GM21619 (cell line): ENCODE data around the gene SLC26A8.

Experiments
- ATAC-seq: cut with Tn5 transposase; IDR thresholded peaks from one replicate; pipeline ENCODE4 v1.9.1; 2021; ENCODE audit not compliant: unreplicated experiment

The SLC26A8 gene, protein sequence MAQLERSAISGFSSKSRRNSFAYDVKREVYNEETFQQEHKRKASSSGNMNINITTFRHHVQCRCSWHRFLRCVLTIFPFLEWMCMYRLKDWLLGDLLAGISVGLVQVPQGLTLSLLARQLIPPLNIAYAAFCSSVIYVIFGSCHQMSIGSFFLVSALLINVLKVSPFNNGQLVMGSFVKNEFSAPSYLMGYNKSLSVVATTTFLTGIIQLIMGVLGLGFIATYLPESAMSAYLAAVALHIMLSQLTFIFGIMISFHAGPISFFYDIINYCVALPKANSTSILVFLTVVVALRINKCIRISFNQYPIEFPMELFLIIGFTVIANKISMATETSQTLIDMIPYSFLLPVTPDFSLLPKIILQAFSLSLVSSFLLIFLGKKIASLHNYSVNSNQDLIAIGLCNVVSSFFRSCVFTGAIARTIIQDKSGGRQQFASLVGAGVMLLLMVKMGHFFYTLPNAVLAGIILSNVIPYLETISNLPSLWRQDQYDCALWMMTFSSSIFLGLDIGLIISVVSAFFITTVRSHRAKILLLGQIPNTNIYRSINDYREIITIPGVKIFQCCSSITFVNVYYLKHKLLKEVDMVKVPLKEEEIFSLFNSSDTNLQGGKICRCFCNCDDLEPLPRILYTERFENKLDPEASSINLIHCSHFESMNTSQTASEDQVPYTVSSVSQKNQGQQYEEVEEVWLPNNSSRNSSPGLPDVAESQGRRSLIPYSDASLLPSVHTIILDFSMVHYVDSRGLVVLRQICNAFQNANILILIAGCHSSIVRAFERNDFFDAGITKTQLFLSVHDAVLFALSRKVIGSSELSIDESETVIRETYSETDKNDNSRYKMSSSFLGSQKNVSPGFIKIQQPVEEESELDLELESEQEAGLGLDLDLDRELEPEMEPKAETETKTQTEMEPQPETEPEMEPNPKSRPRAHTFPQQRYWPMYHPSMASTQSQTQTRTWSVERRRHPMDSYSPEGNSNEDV

DNA sequence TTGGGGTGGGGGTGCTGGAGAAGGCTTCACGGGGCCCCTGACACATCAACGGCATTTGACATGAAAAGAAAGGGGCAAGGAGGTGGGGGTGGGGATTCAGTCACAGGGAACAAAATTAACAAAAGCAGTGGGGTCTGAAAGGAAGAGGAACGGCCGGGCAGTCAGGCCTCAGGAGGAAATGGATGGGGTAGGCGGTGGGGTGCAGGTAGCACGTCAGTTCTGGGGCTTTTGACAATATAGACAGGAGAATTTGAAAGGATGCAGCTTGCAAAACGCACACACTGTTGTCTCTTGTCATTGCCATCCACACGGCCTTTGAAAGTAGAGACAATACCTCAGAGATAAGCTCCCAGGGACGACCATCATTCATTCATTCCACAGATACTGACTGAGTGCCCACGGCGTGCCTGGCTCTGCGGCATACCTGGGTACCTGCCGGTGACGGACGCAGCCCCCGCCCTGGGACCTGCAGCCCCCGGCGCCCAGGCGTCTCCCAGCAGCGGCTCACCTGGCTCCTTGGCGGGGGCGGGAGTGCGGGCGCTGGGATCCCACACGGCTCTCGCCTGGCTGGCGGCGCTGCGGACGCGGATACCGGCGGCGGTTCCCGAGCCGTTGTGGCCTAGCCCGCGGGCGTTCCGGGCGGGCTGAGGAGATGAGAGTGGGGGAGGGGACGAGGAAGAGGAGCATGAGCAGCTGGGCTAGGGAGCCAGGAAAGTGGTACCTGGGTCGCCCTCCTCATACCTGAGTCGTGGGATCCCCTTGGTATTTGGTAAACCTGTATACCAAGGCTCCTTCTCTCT, at the start of gene SLC26A8:
Gene SLC26A8 (minus strand): TSS at position 646 of the 800 bp plus-strand sequence. CDS start 4,934 bp downstream, outside the sequence.
- no peak for ATAC-seq

DNA sequence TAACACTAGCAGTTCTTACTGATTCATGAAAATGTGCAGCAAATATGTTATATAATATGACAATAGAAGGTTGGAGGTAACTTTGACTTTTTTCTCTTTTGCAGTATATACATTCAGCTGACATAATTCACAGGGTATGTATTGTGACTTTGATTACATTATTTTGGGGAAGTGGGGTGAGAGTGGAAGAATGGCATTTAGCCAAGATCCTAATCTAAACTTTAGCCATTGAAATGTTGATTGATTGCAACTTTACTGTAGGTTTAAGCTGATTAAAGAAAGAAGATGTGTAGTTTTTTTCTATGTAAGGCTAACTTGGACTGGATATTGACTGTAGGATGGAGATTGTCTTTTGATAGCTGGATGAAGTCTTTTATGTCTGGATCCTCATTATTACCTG, 49.1 kb upstream of the SLC26A8 start:
- no peak for ATAC-seq

DNA sequence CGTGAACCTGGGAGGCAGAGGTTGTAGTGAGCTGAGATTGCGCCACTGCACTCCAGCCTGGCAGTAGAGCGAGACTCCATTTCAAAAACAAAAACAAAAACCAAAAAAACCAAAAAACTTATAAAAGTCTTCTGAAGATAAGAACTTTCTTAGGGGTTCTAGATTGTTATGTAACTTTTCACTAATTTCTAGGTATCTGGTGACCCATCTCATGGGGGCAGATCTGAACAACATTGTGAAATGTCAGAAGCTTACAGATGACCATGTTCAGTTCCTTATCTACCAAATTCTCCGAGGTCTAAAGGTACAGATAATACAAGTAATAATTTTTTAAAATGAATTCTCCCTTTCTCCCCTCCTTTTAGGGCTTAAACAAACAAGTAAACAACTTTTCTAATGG, 48.2 kb upstream of the SLC26A8 start:
- no peak for ATAC-seq

DNA sequence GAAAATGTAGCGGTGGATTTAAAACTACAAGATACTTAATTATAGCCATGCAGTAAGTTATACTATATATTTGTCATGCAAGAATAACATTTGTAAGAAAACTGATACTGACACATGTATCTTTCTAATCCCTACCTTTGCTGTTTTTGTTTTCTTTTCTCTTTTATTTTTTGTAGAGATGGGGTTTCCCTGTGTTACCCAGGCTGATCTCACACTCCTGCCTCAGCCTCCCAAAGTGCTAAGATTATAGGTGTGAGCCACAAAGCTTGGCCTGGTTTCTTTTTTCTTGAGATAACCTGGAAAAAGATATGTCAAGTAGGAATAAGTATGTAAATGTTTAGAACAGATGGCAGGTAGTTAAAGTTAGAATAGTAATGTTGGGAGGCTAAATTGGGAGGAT, 47.3 kb upstream of the SLC26A8 start:
- ATAC-seq = no peak

DNA sequence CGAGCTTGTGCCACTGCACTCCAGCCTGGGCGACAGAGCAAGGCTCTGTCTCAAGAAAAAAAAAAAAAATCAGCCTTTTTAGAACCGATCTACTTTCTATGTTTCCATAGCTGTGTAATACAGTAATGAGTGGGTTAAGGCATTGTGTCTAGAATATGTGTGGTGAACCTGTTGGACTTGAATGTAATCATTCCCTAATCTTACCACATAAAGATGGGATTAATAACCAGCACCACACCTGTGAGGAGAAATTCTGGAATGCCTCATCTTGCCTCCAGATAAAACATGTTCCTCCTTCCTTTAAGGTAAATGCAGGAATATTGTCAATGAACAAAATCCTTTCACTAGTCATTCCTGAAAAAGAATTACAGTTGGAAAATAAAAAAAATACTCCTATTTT, 46.8 kb upstream of the SLC26A8 start:
- no peak for ATAC-seq

DNA sequence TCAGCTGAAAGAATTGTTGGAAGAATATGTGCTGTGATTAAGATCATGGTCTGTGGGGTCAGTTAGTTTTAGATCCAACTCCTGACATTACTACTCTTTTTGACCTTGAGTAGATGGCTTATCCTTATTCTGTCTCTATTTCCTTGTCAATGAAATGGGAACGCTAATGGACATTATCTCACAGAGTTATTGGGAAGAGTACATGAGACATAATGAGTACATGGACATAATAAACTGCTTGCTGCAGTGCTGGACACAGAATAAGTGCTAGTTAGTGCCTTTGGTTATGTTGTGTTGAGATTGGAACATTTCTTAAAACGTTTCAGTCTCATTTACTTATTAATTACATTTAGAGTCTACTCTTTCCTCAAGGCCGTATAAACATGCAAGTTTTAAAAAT, 45.8 kb upstream of the SLC26A8 start:
- no peak for ATAC-seq

DNA sequence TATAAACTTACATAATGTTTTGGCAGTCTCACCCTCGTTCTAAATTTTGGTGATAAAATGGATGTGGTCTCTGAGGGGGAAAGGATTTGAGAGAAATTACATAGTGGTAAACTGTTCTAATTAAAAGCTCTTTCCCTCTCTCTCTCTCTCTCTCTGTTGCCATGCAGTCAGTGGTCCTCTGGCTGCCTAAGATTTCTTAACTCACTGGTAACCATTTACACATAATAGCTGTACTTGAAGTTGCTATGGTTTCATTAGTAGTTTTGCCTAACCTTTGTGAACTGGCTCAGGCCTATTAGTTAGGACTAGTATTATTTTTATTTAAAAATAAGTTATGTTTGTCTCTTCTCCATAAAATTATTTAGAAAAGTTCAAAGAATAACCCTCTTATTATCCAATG, 45.1 kb upstream of the SLC26A8 start:
- ATAC-seq = no peak

DNA sequence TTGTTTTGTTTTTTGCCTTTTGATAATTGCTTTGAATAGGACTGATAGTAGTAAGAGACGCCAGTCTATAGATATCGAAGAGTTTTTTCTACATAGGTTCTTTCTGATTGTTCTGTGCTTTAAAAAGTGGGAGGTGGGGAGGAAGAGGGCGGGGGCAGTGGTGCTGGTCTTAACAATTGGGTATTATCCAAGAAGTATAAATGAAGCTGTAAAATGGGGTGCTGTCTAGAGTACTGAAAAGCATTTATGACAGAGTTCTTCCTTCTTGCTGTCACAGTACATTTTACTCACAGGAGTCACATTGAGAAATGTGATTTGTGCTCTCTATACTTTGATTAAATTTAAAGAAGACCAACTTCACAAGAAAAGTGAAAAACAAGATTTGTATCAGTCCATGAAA, 44.1 kb upstream of the SLC26A8 start:
- ATAC-seq = no peak

DNA sequence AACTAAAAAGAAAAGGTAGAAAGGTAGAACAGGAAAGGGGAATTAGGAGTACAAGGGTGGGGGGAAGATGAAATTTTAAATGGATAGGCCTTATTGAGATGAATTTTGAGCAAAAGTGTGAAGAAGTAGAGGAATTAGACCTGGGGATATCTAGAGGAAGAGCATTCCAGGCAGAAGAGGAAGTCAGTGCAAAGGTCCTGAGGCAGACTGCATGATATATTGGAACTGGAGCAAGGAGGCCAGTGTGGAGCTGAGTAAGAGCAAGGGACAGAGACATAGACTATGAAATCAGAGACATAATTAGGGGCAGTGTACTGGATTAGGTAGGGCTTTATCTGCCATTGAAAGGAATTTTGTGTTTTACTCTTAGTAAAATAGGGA, 43.6 kb upstream of the SLC26A8 start:
- ATAC-seq = no peak

DNA sequence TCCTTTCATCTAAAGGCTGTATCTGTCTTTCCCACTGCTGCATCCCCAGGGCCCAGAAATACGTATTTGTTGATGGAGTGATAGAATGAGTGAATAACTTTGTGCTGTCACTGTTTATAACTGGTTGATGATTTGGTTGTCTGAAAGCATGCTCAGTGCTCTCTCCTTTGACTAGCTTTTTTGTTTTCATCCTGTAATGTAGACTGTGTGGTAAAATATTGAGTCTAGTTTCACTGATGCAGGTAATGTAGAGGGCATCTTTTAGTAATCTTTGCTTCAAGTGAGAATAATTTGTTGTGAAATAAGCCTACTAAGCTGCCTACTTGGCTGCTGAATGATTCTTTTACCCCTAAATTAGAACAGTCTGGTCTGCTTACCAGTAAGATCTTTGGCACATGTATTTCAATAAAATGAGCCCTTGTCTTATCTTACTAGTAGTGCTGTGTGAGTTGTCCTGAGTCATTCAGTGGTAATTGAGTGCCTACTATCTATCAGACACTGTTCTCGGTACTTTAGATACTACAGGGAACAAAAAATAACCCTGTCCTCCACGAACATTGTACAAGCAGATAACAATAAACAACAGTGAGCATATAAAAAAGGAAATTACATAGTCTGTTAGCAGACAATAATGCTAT, 43.1 kb upstream of the SLC26A8 start:
- no peak for ATAC-seq

DNA sequence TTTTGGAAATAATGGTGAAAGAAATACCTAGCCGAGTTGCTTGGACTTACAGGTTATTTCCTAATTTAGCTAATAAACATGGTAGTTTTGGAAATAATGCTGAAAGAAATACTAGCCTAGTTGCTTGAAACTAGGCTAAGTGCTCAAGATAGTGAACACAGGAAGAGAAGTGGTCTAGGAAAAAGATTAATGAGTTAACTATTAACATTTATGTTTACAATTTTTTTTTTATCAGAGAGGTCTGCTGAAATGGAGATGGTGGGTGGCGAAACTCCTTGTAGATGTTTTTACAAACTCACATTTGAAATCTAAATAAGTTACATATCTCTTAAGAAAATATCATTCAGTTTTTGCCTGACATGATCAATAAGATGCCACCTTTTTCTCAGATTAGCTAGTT, 42.4 kb upstream of the SLC26A8 start:
- ATAC-seq = no peak

DNA sequence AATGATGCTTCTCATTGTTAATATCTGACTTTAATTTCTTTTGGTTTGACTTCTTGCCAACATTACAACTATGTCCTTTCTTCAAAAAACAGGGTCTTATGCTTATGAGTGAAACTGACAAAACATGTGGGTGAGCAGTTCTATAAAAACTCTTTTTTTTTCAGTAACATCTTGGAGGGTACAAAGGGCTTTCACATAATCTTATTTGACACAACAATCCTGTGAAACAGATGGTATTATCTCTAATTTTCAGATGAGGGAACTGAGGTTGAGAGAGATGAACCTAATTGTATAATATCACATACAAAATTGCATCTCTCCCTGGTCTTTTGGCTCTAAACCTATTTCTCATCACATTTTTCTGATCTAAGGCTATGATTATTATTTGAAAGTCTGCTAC, 41.5 kb upstream of the SLC26A8 start:
- no peak for ATAC-seq

DNA sequence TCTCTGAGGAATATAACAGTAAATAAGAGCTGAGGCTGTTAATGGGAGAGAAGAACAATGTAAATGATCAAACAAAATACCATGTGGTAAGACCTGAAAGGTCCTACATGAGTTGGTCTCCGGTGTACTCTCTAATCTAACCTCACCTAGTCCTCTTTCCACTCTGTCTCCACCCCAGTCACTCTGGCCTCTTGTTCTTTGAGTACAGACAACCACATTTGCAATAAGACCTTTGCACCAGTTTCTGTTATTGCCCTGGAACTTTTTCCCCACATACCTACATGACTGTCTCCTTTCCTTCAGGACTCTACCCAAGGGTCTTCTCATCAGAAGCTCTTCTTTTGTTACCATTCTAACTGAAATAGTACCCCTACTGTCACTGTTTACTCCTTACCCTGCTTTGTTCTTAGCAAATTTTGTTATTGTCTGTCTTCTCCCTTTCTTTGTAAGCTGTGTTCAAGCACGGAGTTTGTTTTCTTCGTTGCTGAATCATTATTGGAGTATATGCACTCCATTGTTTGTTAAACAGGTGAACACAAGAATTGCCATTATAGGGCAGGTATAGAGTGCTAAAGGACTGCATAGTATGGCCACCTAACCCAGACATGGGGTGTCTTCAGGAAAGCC, 40.4 kb upstream of the SLC26A8 start:
- no peak for ATAC-seq

DNA sequence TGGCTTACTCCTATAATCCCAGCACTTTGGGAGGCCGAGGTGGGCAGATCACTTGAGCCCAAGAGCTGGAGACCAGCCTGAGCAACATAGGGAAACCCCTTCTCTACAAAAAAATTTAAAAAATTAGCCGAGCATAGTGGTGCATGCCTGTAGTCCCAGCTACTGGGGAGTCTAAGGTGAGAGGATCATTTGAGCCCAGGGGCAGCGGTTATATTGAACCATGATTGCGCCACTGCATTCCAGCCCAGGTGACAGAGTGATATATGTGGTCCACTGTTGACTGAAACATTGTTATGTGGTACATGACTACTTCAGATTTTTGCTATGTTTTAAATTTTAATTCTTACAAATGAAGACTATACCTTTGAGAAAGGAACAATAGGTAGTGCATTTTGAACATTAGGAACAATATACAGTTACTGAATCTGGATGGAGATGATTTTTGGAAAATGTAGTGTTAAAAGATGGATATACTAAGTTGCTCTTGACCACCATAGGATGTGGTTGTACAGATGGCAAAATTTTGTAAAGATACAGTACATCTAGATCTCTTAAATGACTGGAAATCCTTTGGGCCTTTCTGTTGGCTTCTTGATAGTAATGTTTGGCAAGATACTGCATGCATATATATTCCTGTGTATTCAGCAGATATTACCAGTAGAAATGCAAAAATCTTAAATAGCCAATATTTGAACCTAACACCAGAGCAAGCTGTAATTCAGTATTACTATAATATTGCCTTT, 39.0 kb upstream of the SLC26A8 start:
- no peak for ATAC-seq

DNA sequence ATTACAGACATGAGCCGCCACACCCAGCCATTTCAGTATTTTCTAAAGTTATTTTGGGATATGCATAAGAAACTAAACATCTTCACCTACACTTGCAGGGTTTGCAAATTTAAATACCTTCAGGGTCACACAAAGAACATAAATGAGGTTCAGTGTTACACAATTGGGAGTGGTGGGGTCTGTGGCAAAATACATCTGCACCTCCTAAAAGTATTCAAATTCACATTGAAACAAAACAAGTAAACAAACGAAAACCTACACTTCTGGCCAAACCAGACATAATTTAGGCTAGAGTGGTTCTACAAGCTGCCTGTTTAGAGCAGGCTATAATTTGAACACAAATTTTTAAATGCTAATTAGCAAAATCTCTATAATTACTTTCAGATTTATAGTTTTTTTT, 37.8 kb upstream of the SLC26A8 start:
- no peak for ATAC-seq

DNA sequence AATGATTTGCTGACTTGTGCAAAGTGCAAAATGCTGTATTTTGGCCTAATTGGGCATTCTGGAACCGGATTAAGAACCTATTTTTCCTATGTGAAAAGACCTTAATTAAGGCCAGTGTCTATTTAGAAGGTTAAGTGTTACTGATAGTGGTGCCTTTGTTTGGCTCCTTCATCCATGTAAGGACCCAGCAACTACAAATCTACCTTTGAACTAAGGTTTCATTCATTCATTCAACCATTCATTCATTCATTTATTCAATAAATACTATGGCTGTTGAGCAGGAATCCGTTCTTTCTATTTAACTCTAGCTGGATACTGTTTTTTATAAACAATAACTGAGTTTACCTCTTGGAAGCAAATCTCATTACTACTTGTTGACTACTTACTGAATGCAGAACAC, 36.8 kb upstream of the SLC26A8 start:
- no peak for ATAC-seq

DNA sequence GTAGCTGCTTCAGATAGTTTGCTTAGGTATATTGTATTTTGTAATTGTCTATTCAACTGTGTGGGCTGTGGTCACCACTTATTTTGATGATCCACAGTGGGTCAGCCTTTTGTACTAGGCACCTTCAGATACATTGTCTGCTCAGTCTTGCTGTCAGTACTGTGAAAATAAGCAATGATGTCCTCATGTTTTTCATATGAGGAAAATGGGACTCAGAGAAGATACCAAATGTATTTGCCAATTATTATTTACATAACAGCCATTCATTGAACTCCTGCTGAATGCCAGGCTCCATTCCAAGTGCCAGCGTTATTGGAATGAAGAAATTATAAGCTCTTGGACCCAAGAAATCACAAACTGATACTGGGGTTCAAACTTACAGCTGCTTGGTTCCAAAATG, 31.7 kb upstream of the SLC26A8 start:
- no peak for ATAC-seq

DNA sequence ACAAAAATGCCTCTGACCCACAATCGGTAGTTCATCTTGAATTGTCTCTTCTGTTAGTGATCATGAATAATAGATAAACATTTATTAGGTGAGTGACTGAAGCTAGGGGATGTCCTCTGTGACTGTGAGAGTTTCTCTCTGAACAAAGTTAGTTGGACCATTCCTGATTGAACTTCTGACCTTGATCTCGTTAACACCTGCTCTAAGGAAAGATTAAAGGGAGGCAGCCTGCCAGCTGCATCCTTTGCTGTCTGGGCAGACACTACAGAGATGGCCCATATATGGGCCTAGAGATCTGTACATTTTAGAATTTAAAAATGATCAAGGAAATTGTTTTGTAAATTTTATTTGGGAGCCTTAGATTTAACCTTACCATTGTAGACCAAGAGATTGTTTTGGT, 30.5 kb upstream of the SLC26A8 start:
- ATAC-seq = no peak

DNA sequence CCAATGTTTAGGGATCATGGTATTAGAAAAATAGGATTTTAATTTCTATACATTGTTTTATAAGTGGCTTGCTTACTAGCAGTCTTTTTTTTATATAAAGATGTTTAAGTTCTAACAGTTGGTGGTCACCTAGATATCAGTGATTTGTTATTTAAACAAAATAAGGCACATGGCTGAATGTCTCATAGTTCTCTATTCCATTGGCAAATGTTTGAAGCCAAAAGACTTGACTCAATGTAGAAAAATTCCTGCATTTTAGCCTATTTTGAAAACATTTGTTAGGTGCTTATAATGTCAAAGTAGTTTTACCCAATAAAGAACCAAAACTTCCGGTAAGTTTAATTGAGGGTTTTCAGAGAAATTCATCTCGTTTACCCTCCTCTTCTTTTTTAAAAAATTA, 30.0 kb upstream of the SLC26A8 start:
- ATAC-seq = no peak

DNA sequence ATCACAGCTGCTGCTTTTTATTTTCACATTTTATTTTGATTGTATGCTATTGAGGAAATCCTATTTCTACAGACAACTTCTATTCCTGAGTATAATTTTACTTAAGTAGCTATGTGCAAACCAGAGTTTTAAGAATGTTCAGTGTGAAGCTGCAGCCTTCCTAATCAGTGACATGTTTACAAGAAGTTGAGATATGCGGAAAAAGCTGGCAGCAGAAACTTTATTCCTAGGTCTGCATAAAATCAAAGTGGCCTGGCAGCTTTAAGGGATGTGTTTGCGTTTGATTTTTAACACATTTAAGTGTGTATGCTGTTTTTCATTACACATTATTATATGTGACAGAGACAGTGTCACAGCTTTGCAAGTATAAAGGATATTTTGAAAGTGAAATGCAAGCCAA, 29.4 kb upstream of the SLC26A8 start:
- ATAC-seq = no peak
